HL-60 (cell line): ENCODE results near the gene SOX6.

Source experiments
- DNase-seq, 2 experiments: peaks; one replicate each; pipeline ENCODE4 v3.0.0-alpha.2; 2010 to 2020; ENCODE audit warnings: low read depth in 1 of 2, low spot score in 1 of 2
- H3K27ac ChIP-seq: fragments of 250-450 bp; sonication (Bioruptor Pico); replicated peaks from 2 replicates; pipeline ENCODE4 v1.5.1; 2020; ENCODE audit warnings: mild to moderate bottlenecking, moderate library complexity
- H3K27me3 ChIP-seq: fragments of 250-450 bp; sonication (Bioruptor Pico); 2 replicates; pipeline ENCODE4 v1.5.1; 2021; ENCODE audit warnings: mild to moderate bottlenecking, moderate library complexity; ENCODE audit not compliant: insufficient read depth, poor library complexity, severe bottlenecking
- H3K4me3 ChIP-seq: replicated peaks from 2 replicates; pipeline ENCODE4 v1.5.1; 2011; ENCODE audit warnings: mild to moderate bottlenecking, control low read depth, low read length; ENCODE audit not compliant: insufficient read depth
- CTCF ChIP-seq: IDR thresholded peaks from one replicate; pipeline ENCODE4 v1.5.1; 2011; ENCODE audit warnings: low read length, control low read depth, inconsistent platforms; ENCODE audit not compliant: insufficient read depth
- GABPA ChIP-seq: IDR thresholded peaks from 2 replicates; pipeline ENCODE4 v1.6.1; 2012; ENCODE audit warnings: low read depth
- POLR2AphosphoS5 ChIP-seq: IDR thresholded peaks from 2 replicates; pipeline ENCODE4 v1.6.1; 2012; ENCODE audit warnings: low read depth
- REST ChIP-seq: IDR thresholded peaks from 2 replicates; pipeline ENCODE4 v1.6.1; 2012; ENCODE audit warnings: low read depth; ENCODE audit not compliant: insufficient replicate concordance
- SPI1 ChIP-seq: IDR thresholded peaks from 2 replicates; pipeline ENCODE4 v1.6.1; 2012; ENCODE audit warnings: low read depth, mild to moderate bottlenecking, borderline replicate concordance

Gene SOX6

GRCh38 chr11:16016468-16016829, 339.9 kb downstream of the SOX6 start:
- Histone ChIP-seq H3K27me3 (no peaks in the 10 kb centered on the region), H3K4me3 (no peak overlapping the region), H3K27ac (no peak overlapping the region)
- no peak for DNase-seq
- TF ChIP-seq CTCF (no peak), GABPA (no peak), REST (no peak), SPI1 (no peak), POLR2AphosphoS5 (no peak)

GRCh38 chr11:16015741-16016467, 340.4 kb downstream of the SOX6 start:
- H3K27me3 ChIP-seq = no peaks in the 10 kb centered on the region
- no peak overlapping the region for H3K4me3 ChIP-seq
- no peak for DNase-seq
- no peak for TF ChIP-seq POLR2AphosphoS5
- TF ChIP-seq CTCF = no peak
- no peak for TF ChIP-seq SPI1
- TF ChIP-seq GABPA = no peak
- TF ChIP-seq REST = no peak
- no peak overlapping the region for H3K27ac ChIP-seq

- no peak for DNase-seq
- H3K27ac ChIP-seq = no peak overlapping the region
- no peak overlapping the region for H3K4me3 ChIP-seq
- no peak for TF ChIP-seq CTCF
- TF ChIP-seq REST = no peak
- TF ChIP-seq GABPA = no peak
- TF ChIP-seq POLR2AphosphoS5 = no peak
- no peak for TF ChIP-seq SPI1
- H3K27me3 ChIP-seq = no peaks in the 10 kb centered on the region
These were observed 342.6 kb downstream of the SOX6 start for GRCh38 chr11:16013649-16014275.
